T-helper 22 cell (primary cell): ENCODE measurements around the gene TEX29.

Experiments used
- DNase-seq: peaks from one replicate; pipeline ENCODE4 v3.0.0-alpha.2; 2020; ENCODE audit warnings: low read depth

The TEX29 gene

GRCh38 chr13:111370570-111371535, 50.4 kb downstream of the TEX29 start:
- no peak for DNase-seq

- DNase-seq: no peak
These were observed 51.3 kb downstream of the TEX29 start for GRCh38 chr13:111371720-111372119.

GRCh38 chr13:111372651-111373425, 52.4 kb downstream of the TEX29 start:
- DNase-seq: no peak

GRCh38 chr13:111373486-111373885, 53.0 kb downstream of the TEX29 start:
- no peak for DNase-seq

- no peak for DNase-seq
These were observed 60.0 kb downstream of the TEX29 start for GRCh38 chr13:111380431-111380830.

GRCh38 chr13:111382411-111382810, 62.0 kb downstream of the TEX29 start:
- DNase-seq: no peak

GRCh38 chr13:111382877-111383276, 62.4 kb downstream of the TEX29 start:
- no peak for DNase-seq

- DNase-seq: no peak
These were observed 63.4 kb downstream of the TEX29 start for GRCh38 chr13:111383591-111384440.

- no peak for DNase-seq
These were observed 64.2 kb downstream of the TEX29 start for GRCh38 chr13:111384441-111385182.

- DNase-seq: no peak
These were observed 64.9 kb downstream of the TEX29 start for GRCh38 chr13:111385183-111385857.

- no peak for DNase-seq
These were observed 66.8 kb downstream of the TEX29 start for GRCh38 chr13:111387026-111387871.

GRCh38 chr13:111387945-111388600, 67.6 kb downstream of the TEX29 start:
- DNase-seq: no peak

GRCh38 chr13:111388851-111389500, 68.5 kb downstream of the TEX29 start:
- no peak for DNase-seq

- no peak for DNase-seq
These were observed 69.4 kb downstream of the TEX29 start for GRCh38 chr13:111389621-111390521.

GRCh38 chr13:111390522-111391270, 70.3 kb downstream of the TEX29 start:
- DNase-seq: no peak

GRCh38 chr13:111392486-111392885, 72.0 kb downstream of the TEX29 start:
- DNase-seq: no peak

- no peak for DNase-seq
These were observed 72.9 kb downstream of the TEX29 start for GRCh38 chr13:111393221-111393790.
